Heart left ventricle (tissue), 13 donors: ENCODE data around the gene OR2W3.

Experiments
- CTCF ChIP-seq, 12 donors: fragments of 200-600 bp; sonication (generic) in 4 of 12; IDR thresholded peaks; one replicate each; pipeline versions ENCODE4 v1.5.0 to v1.8.0; 2018 to 2022; ENCODE audit warnings: antibody characterized with exemption in 12 of 12, mild to moderate bottlenecking in 5 of 12
- POLR2A ChIP-seq, 2 donors: fragments of 450-650 bp; IDR thresholded peaks; one replicate each; pipeline ENCODE4 v1.6.1; 2017; ENCODE audit warnings: antibody characterized with exemption in 2 of 2, mild to moderate bottlenecking in 2 of 2, moderate library complexity in 2 of 2
- donor health status: ischemic (EF 13 %, LVEDD 7.1; RV severe dilation, severe dysfunction).
- donor health status: DM: no; HTN: yes; CAD: no.
- donor health status: DM: no; HTN: no; CAD: no.
- donor health status: ischemic (EF 25% LVEDD 6.9; RV normal size, moderate dysfunction).
- donor health status: ischemic (EF 25% LVEDD 5.7; RV mildly dilated, moderate dysfunction).
- donor health status: ischemic (EF 35%, LVEDD 5.7; RV mildly dilated, moderate dysfunction).
- donor health status: nonischemic (EF 11% LVEDD 7.7; RV severe dilation, severe dysfunction).
- donor health status: DM: yes; HTN: yes; CAD: no.
- donor health status: PGD.
- donor health status: ischemic (EF 29% LVEDD 5.4; RV normal size, mild dysfunction).
- donor health status: nonischemic (EF 23%, LVEDD 6.1; RV moderate dilation, normal function).

GRCh38 chr1:247936965-247937734 is 41.8 kb downstream of the OR2W3 start:
- TF ChIP-seq CTCF (IDR thresholded peaks at IDR 0.05) (peak in 8 of 12 donors; percentile 22 to 67 (median 35)), POLR2A (IDR thresholded peaks at IDR 0.05) (peak in 1 of 2 donors; percentile 21)
